GDM1 (cell line): ENCODE results near the gene HS1BP3.

Experiments used
- DNase-seq: peaks from one replicate; lab custom pipeline; 2025; lab: John Stamatoyannopoulos, UW

Gene HS1BP3, protein sequence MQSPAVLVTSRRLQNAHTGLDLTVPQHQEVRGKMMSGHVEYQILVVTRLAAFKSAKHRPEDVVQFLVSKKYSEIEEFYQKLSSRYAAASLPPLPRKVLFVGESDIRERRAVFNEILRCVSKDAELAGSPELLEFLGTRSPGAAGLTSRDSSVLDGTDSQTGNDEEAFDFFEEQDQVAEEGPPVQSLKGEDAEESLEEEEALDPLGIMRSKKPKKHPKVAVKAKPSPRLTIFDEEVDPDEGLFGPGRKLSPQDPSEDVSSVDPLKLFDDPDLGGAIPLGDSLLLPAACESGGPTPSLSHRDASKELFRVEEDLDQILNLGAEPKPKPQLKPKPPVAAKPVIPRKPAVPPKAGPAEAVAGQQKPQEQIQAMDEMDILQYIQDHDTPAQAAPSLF

DNA sequence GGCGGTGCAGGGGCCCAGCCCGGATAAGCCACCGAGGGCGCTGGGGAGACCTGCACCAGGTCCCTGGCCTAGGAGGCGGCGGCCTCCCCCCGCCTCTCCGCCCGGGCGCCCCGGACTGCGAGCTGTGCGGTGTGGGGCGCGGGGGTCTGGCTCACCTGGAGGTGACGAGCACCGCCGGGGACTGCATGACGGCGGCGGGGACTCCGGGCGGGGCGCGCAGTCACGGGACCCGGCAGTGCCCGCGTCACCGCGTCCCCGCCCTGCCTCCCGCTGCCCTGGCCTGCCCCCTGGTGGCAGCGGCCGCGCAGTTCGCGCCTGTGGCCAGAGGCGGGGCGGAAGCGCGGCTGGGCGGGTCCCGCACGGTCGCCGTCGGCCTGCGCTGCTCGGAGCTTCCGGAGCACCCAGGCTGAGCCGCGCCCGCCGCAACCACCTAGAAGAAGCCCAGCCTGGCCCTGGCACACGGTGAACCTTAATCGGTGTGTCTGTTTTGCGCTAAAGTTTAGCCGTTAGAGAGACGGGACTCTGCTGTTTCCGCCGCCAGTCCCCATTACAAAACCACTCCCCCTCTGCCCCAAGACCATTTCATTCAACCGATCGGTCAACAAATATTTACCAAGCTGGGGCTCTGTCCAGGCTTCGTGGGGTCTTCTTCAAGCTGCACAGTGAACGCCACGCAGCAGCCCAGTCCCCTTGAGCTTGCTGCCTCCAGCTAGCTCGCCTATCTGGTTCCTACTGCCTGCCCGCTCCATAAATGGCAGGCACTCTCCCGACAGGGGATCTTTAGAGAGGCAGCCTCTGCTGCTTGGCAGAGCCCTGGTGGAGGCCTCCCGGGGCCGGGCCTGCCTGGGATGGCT lies at the start of gene HS1BP3:
Gene HS1BP3 (minus strand): TSS at position 222 of the 854 bp plus-strand sequence. CDS start 35 bp downstream, at position 187.
- DNase-seq: peak; percentile 81

- no peak for DNase-seq
These were observed 48.2 kb upstream of the HS1BP3 start for GRCh38 chr2:20698916-20699613.

GRCh38 chr2:20697322-20697934 lies 46.5 kb upstream of the HS1BP3 start:
- no peak for DNase-seq

GRCh38 chr2:20696366-20696765 lies 45.5 kb upstream of the HS1BP3 start:
- DNase-seq: no peak

DNA sequence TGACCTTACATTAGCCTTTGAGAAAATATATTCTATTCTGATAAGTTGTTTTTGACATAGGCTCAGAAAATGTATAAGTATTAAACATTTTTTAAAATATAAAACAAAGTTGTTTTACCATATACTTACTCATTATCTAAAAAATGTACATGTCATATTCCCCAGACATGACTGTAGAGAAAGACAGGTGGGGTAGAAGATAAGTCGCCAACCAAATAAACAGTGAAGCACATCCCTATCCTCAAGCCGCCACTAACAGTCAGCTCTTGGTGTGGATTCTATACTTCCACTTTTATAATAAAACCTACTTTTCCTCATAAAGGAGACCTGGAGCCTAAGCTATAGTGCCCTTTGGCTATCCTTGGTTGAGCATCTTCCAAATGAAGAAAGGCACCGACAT lies 42.4 kb upstream of the HS1BP3 start:
- DNase-seq: no peak

DNA sequence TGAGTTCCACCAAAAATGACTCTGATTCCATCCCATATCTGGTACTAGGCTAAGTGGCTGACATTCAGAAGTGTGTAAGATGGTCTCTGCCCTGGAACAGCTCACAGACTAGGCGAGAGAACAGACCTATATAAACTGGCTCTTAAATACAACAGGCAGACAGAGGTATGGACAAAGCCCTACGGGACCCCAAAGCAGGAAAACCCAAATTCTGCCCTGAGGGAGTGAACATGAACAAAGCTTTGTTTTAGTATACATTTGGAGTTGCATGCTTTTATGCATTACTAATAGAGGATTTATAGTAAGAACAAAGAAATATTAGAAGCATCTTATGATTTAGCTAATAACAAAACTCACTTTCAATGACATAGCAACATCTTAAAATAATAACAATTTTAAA lies 41.2 kb upstream of the HS1BP3 start:
- no peak for DNase-seq

DNA sequence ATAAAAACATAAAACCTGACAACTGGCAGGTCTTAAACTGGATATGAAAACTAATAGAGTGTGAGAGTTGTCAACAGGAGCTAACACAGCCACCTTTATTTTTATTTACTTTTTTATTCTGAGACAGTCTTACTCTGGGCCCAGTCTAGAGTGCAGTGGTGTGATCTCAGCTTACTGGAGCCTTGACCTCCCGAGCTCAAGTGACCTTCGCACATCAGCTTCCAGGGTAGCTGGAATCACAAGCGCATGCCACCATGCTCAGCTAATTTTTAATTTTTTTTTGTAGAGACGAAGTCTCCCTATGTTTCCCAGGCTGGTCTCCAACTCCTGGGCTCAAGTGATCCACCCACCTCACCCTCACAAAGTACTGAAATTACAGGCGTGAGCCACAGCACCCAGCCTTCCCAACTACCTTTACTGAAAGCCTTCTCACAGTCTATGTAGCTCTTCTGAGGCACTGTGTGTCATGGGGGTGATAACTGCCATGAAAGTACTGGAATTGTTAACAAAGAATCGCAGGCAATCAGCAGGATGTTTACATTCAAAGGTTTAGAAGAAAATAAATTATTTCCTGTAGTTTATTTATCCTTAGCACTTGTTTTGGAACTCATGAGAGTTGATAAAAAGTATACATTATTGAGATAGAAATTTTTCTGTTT lies 40.3 kb upstream of the HS1BP3 start:
- no peak for DNase-seq

DNA sequence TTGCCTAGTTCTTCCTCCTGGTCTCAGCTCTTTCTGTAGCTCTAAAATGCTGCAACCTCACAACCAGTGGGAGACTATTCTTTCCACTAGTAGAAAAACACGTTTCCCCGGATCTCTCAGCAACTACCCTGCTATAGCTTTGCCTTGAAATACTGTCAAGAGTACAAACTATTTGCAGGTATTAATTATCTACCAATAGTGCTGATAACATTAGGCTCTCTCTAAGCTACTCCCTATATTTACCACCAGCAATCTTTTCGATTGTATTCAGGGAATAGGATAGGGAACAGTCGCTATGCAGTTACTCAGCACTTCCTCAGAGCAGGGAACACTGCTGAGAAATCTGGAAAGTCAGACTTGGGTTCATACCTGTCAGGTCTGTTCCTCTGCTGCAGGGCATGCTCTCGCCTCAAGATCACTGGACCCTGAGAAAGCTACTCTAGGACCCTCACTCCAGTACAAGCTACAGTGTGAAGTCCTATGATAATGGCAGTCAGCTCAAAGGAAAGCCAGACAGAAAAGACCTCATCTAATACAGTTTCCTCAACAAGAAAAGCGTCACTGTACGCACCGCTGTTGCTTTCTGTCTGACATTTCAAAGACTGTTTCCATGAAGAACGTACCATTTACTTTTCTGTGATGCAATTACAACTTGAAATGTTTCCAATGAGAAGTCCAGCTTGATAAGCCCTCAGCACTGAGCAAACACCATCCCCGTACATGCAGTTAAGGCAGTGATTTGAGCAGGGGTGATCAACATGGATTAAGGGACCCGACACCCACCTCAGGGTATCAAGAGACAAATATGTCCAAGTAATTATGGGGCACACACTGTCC lies 38.7 kb upstream of the HS1BP3 start:
- DNase-seq: no peak

DNA sequence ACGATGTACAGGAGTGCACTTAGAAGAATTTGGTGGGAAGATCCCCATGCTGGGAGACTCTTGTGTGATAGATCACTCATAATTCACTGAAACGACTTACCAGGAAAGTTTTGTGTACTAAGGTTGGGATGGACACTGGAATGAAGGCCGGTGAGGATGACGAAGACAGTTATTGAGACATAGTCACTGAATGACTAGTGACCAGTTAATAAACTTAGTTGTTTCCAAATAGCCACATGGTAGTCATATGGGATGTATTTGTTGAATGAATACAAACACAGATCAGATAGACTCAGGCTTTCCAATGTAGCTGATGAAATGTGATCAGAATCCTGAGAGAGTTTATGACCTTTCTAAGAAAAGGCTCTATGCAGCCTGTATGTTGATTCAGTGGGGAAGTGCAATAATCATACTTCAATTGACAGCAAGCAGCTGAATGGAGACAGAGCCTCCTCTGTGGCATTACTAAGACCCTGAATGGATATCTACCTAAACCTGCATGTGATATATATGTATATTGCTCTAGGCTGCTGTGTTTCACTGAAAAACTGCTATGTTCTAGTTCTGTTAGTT lies 36.4 kb upstream of the HS1BP3 start:
- DNase-seq: no peak

GRCh38 chr2:20684581-20685063 lies 33.7 kb upstream of the HS1BP3 start:
- DNase-seq: no peak

DNA sequence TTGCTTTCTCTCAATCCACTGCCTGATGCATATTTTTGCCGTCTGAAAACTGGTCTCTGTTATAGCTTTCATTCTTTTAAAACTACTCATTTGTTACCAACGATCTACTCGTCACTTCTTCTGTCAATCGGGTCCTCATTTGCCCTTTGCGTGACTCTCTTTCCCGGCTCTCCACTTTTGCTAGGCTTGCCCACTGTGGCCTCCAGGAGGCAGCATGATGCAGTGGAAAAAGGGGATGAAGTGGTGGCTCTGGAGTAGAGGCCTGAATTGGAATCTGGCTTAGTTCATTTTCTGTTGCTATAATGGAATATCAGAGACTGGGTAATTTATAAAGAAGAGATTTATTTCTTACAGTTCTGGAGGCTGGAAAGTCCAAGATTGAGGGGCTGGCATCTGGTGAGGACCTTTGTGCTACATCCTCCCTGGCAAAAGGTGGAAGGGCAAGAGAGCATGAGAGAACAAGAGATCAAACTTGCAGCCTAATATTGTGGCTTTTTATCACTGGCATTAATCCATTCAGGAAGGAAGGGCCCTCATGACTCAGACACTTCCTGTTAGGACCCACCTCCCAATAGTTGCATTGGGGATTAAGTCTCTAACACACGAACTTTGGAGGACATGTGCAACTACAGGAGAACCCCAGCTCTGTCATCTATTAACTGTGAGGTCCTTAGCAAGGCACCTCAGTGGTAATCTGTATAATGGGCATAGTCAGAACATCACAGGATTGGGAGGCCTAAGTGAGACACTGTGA lies 31.4 kb upstream of the HS1BP3 start:
- no peak for DNase-seq

GRCh38 chr2:20680744-20681375 lies 30.0 kb upstream of the HS1BP3 start:
- DNase-seq: no peak

GRCh38 chr2:20678780-20679179 lies 27.9 kb upstream of the HS1BP3 start:
- no peak for DNase-seq

DNA sequence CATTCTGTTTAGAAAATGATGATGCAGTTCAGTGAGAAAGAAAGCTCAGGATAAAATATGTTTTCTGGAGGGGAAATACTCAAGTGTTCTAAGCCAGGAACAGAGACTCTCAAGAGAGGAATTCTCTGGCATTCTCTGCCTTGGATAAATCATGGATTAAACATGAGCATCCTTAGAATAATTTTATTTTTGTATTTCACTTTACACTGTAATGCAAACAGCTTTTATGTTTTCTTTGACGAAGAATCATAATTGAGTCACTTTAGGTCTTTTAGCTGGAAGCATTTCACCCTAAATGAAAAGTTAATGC lies 27.1 kb upstream of the HS1BP3 start:
- DNase-seq: no peak

DNA sequence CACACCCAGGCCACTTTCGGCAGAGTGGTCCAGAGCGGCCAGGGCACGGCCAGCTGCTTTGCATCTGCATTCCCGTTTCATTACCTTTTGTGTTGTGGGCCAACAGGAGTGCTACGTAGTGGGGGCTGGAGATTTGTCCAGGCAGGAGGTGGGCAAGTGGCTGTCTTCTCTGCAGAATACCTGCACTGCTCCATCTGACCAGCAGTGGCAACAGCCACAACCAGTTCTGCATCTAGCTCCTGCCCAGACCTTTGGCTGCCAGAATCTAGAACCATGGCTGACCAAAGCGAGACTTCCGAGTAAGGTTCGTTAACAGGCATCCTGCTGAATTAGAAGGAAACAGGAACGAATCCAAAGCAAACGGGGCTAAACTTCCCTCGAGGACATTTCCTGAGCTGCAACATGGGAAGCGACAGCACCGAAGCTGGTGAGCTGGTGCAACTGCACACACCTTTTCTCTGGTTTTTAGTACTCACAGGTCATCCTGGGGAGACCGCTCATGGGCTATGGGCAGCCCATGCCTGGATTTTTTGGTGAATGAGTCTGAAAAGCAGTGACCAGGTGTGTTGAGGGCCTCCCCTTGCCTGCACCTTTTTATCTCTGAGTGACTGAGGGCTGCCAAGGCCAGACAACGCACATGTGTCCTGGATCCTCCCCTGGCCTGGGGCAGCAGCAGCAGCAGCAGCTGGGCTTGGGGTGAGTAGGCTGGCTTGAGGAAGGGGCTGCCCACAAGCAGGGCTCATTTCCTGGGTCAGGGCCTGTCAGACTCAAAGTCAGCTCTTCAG lies 26.6 kb upstream of the HS1BP3 start:
- DNase-seq: no peak

DNA sequence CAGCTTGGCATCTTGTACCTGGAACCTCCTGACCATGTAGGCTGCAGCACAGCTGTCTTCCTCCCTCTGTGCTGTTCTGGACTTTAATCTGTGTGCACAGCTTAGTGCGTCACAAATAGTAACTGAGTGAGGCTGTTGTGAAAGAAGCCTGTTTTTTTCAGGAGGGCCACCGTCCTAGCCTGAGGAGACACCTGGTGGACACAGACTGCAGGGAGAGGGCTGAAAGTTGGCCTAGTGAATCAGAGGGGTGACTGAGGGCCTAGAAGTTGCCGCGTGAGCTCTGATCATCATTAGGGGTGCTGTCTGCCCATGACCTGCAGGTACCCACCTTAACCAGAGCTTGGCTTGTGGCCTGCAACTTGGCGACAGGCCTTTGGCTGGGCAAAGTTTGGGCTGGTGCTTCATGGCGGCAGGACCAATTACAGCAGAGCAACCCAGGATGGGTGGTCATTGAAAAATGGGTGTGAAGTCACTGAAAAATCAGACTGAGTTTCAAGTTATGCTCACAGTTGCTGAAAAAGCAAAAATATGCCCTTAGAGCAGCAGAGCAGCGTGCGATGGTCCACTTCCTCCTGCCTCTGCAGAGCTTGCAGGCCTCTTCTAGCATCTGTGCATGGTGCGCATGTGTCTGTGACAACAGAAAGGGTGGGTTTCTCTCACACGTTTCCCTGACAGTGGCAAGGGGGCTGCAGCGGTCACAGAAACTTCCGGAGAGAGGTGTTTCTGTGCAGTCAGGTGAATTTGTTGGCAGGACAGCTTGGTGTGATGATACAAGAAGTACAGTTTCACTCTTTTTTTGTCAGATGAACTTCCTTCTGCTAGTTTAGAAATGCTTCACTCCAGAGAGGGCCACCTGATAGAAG lies 25.7 kb upstream of the HS1BP3 start:
- DNase-seq: no peak

- no peak for DNase-seq
These were observed 24.9 kb upstream of the HS1BP3 start for GRCh38 chr2:20675701-20676352.
